ENCODE measurements around the gene ZNF101. TPM values are rescaled to one million over a fixed set of nuclear protein-coding genes. Genes with fewer than 3 reads are reported as not detected.
A peak's percentile ranks its signal among the peaks of the same experiment; 100 is the strongest.

Gene ZNF101
- total RNA-seq, 1 donor from 2014 or later = 16.2 TPM

DNA sequence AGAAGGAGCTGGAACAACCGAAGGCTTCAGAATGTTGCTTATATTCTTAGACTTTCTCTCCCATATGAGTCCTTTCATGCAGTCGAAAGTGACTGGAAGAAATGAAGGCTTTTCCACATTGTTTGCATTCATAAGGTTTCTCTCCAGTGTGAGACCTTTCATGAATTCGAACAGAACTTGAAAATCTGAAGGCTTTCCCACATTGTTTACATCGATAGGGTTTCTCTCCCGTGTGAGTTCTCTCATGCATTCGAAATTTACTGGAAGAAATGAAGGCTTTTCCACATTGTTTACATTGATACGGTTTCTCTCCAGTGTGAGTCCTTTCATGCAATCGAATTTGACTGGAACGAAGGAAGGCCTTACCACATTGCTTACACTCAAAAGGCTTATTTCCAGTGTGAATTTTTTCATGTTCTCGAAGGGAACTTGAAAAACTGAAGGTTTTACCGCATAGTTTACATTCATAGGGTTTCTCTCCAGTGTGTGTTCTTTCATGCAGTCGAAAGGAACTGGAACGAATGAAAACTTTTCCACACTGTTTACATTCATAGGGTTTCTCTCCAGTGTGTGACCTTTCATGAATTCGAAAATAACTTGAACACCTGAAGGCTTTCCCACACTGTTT is 42.8 kb downstream of the ZNF101 start:
- Mint-ChIP-seq H3K9me3 (peaks cover 32% of the 10 kb centered on the region), H3K27me3 (ENCODE audit: low read depth) (no peaks in the 10 kb centered on the region), H3K36me3 (ENCODE audit: low read depth) (peaks cover 87% of the 10 kb centered on the region), H3K4me3 (no peak overlapping the region), H3K4me1 (no peaks in the 10 kb centered on the region), H3K27ac (ENCODE audit: unreplicated experiment) (no peak overlapping the region)
- TF ChIP-seq, protein P1, sequence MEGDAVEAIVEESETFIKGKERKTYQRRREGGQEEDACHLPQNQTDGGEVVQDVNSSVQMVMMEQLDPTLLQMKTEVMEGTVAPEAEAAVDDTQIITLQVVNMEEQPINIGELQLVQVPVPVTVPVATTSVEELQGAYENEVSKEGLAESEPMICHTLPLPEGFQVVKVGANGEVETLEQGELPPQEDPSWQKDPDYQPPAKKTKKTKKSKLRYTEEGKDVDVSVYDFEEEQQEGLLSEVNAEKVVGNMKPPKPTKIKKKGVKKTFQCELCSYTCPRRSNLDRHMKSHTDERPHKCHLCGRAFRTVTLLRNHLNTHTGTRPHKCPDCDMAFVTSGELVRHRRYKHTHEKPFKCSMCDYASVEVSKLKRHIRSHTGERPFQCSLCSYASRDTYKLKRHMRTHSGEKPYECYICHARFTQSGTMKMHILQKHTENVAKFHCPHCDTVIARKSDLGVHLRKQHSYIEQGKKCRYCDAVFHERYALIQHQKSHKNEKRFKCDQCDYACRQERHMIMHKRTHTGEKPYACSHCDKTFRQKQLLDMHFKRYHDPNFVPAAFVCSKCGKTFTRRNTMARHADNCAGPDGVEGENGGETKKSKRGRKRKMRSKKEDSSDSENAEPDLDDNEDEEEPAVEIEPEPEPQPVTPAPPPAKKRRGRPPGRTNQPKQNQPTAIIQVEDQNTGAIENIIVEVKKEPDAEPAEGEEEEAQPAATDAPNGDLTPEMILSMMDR (conservative IDR thresholded peaks at IDR 0.05) = no peak
- no peak for DNase-seq (ENCODE audit: low read depth, low spot score)

- H3K4me1 Mint-ChIP-seq = no peaks in the 10 kb centered on the region
- H3K36me3 Mint-ChIP-seq (ENCODE audit: low read depth) = peaks cover 88% of the 10 kb centered on the region
- H3K9me3 Mint-ChIP-seq = peaks cover 35% of the 10 kb centered on the region
- DNase-seq (ENCODE audit: low read depth, low spot score) = no peak
- H3K27me3 Mint-ChIP-seq (ENCODE audit: low read depth) = no peaks in the 10 kb centered on the region
- TF ChIP-seq, protein P1 (conservative IDR thresholded peaks at IDR 0.05) = no peak
- no peak overlapping the region for H3K27ac Mint-ChIP-seq (ENCODE audit: unreplicated experiment)
- no peak overlapping the region for H3K4me3 Mint-ChIP-seq
These were observed 43.5 kb downstream of the ZNF101 start for GRCh38 chr19:19711934-19712828.

- Mint-ChIP-seq H3K27me3 (ENCODE audit: low read depth) (no peaks in the 10 kb centered on the region), H3K4me3 (peak overlapping the region; percentile 5), H3K27ac (ENCODE audit: unreplicated experiment) (no peak overlapping the region), H3K36me3 (ENCODE audit: low read depth) (peaks cover 76% of the 10 kb centered on the region), H3K4me1 (no peaks in the 10 kb centered on the region), H3K9me3 (peaks cover 45% of the 10 kb centered on the region)
- TF ChIP-seq, protein P1 (conservative IDR thresholded peaks at IDR 0.05) = no peak
- DNase-seq (ENCODE audit: low read depth, low spot score) = no peak
These were observed 51.2 kb downstream of the ZNF101 start for GRCh38 chr19:19719798-19720197.

- DNase-seq (ENCODE audit: low read depth, low spot score) = no peak
- peaks cover 57% of the 10 kb centered on the region for H3K36me3 Mint-ChIP-seq (ENCODE audit: low read depth)
- H3K27me3 Mint-ChIP-seq (ENCODE audit: low read depth) = no peaks in the 10 kb centered on the region
- peak overlapping the region; percentile 44 for H3K4me3 Mint-ChIP-seq
- TF ChIP-seq, protein P1 (conservative IDR thresholded peaks at IDR 0.05) = no peak
- H3K9me3 Mint-ChIP-seq = peaks cover 32% of the 10 kb centered on the region
- H3K27ac Mint-ChIP-seq (ENCODE audit: unreplicated experiment) = no peak overlapping the region
- no peaks in the 10 kb centered on the region for H3K4me1 Mint-ChIP-seq
These were observed 53.3 kb downstream of the ZNF101 start for GRCh38 chr19:19721896-19722295.

- Mint-ChIP-seq H3K36me3 (ENCODE audit: low read depth) (peaks cover 35% of the 10 kb centered on the region), H3K4me3 (peak within 1 kb of the TSS; percentile 98), H3K4me1 (peaks cover 16% of the 10 kb centered on the region), H3K27ac (ENCODE audit: unreplicated experiment) (peak within 1 kb of the TSS; percentile 99), H3K9me3 (peaks cover 6% of the 10 kb centered on the region), H3K27me3 (ENCODE audit: low read depth) (peaks cover 2% of the 10 kb centered on the region)
- TF ChIP-seq, protein P1 (conservative IDR thresholded peaks at IDR 0.05) = peak; percentile 36
- peak; percentile 88 for DNase-seq (ENCODE audit: low read depth, low spot score)
These were observed 64.2 kb downstream of the ZNF101 start, which contains the start of gene ZNF14 for GRCh38 chr19:19732579-19733501. ZNF14 (minus strand) TSS chr19:19733112; CDS start chr19:19732958, 154 bp downstream.

All from neural crest cell (in vitro differentiated cells).